HG03432 (cell line): ENCODE results near the gene RAB36.

Experiments
- ATAC-seq: cut with Tn5 transposase; IDR thresholded peaks from one replicate; pipeline ENCODE4 v1.9.1; 2021; ENCODE audit warnings: mild to moderate bottlenecking, moderate library complexity; ENCODE audit not compliant: unreplicated experiment

Gene RAB36

GRCh38 chr22:23204125-23204488, 58.8 kb downstream of the RAB36 start:
- ATAC-seq, result no peak

GRCh38 chr22:23204541-23205157, 59.4 kb downstream of the RAB36 start:
- ATAC-seq, result no peak

GRCh38 chr22:23205339-23206049, 60.2 kb downstream of the RAB36 start:
- ATAC-seq, result no peak

GRCh38 chr22:23206915-23207314, 61.6 kb downstream of the RAB36 start:
- no peak for ATAC-seq

GRCh38 chr22:23207729-23208393, 62.6 kb downstream of the RAB36 start:
- no peak for ATAC-seq

- ATAC-seq, result no peak
Measured at GRCh38 chr22:23210428-23211170, 65.3 kb downstream of the RAB36 start.

GRCh38 chr22:23211622-23212021, 66.3 kb downstream of the RAB36 start:
- no peak for ATAC-seq

GRCh38 chr22:23212061-23213021, 67.1 kb downstream of the RAB36 start:
- no peak for ATAC-seq

GRCh38 chr22:23213022-23213555, 67.8 kb downstream of the RAB36 start:
- no peak for ATAC-seq

- ATAC-seq, result no peak
Measured at GRCh38 chr22:23213581-23214334, 68.5 kb downstream of the RAB36 start.
